CMK (cell line): ENCODE measurements around the gene EVPL.
"Not testable (repeated sequence)": the region's sequence is repeated elsewhere in the genome, so short reads cannot be mapped to it uniquely, and the experiment has no call there.

Experiments
- DNase-seq: peaks from one replicate; pipeline ENCODE4 v3.0.0-alpha.2; 2010; ENCODE audit warnings: low read depth

Gene EVPL

DNA sequence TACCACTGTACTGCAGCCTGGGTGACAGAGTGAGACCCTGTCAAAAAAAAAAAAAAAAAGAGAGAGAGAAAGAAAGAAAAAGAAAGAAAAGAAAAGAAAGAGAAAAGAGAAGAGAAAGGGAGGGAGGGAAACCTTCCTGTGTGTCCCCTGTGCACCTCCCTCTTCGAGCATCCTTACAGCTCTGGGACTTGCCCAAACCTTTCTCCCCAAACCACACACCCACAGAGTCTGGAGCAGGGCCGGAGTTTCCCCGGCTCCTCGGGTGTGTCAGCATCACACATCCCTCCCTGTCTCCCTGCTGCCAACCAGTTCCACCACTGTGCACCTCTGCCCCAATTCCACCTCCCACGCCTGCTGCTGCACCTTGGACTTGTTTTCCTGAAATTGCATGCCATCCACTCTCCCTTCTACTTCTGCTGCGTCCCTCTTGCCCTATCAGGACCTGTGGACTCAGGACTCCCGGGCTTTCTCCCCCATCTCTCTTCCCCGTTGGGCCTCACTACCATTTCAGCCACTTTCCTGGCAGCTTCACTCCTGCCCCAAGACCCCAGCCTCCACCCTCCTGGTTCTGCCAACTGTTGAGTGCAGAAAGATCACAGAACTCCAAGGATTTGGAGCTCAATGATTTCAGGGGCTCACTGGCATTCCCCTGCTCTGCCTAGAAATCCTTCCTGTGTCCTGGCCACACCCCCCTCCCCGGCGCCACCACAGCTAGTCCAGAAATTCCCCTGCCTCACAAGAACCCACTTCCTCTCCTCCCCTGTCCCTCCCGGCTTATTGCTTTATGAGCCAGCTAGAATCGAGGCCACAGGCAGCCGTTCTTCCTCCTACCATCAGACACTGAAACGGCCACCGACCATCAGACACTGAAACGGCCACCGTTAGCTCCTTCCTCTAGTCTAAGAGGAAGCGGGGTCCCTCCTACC, 30.2 kb downstream of the EVPL start:
- peak; percentile 78 for DNase-seq

DNA sequence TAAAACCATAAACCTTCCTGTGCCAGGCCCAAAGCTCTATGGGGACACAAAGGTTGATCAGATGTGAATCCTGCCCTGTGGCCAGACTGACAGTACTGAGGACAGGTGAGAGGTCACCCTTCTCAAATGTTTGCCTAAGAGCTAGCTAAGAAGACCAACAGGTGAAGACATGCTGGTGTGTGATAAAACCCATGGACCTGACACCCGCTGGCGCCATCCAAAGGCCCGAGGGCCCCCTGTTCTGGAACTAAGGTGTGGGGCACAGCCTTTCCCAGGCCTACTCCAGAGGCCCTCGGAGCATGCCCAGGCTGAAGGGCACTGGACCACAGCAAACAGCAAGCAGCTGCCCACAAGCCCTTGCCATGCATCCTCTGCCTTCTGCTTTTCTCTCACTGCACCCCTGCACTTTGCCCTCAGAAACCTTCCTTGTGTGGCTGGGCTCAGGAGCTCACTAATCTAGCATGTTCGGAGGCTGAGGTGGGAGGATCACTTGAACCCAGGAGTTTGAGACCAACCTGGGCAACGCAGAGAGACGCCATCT, 31.7 kb downstream of the EVPL start:
- DNase-seq, result no peak

DNA sequence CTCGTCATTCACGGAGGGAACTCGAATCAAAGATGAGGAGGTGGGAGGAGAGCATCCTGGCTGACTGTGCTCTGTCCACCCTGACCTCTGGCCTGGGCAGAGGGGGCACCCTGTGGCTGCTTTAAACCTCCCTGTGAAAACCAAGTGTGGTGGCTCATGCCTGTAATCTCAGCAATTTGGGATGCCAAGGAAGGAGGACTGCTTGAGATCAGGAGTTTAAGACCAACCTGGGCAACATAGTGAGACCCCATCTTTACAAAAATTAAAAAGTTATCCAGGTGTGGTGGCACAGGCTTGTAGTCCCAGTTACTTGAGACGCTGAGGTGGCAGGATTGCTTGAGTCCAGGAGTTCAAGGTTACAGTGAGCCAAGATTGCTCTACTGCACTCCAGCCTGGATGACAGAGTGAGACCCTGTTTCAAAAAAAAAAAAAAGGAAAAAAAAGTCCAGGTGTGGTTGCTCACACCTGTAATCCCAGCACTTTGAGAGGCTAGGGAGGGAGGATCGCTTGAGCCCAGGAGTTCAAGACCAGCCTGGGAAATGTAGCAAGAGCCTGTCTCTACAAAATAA, 32.2 kb downstream of the EVPL start:
- DNase-seq, result no peak

DNA sequence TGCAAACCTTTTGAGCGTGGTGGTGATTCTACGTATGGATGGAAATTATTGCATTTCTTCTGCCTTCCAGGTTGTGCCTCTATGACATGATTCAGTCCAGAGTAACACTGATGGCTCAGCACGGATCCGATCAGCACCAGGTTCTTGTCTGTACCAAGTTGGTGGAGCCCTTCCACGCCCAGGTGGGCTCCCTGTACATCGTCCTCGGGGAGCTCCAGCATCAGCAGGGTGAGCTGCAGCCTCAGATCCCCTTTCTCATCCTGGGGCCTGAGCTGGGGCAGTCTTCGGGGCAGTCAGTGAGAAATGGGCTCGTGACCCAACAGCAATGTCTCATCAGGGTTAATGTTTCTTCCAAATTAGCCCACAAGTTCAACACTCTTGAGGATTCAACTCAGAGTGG, 35.7 kb downstream of the EVPL start:
- DNase-seq, result no peak

DNA sequence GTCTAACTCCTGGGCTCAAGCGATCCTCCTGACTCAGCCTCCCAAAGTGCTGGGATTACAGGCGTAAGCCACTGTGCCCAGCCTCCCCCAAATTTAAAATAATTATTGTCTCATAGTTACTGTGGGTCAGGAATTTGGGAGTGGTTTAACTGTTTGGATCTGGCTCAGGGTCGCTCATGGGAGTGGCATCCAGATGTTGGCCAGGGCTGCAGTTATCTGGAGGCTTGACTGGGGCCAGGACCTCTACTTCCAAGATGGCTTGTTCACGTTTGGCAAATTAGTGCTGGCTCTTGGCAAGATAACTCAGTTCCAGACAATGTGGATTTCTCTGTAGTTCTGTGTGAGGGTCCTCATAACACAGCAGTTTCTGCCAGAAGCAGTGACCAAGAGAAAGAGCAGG, 40.1 kb downstream of the EVPL start:
- DNase-seq, result no peak

DNA sequence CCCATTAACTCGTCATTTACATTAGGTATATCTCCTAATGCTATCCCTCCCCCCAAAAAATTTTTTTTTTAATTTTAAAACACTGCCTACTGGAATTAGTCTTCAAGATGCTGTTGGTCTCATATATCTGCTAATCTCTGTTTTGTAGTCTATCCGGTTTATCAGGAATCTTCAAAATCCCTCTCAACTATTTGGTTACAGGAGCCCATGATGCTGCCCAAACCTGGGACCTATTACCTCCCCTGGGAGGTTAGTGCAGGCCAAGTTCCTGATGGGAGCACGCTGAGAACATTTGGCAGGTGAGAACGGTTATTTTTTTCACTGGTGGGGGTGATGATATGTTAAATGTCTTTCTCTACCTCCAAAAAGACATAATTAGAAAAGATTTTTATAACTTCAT, 41.1 kb downstream of the EVPL start:
- DNase-seq, result no peak

DNA sequence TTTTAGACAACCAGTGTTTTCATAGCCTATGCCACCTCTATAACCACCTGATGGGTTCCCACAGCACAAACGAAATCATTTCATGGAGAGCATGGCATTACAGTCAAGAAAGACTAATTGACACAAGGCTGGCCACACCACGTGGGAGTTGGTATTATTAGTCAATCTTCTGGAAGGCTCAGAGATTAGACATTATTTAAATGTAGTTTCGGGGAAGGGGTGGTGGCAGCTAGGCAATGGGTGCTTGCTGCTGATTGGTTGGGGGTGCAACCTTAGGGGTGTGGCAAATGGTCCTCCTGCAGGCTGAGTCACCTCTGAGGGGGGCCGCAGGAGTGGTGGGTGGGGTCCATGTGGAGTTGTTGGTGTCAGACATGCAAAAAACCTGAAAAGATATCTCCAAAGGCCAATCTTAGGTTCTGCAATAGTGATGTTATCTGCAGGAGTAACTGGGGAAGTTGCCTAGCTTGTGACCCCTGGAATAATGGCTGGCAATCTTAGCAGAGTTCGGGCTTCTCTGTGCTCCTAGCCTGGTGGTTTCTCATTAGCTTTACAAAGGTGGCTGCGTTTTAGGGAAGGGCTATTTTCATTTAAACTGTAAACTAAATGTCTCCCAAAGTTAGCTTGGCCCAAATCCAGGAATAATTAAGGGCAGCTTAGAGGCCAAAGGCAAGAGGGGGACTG, 43.5 kb downstream of the EVPL start:
- no peak for DNase-seq

DNA sequence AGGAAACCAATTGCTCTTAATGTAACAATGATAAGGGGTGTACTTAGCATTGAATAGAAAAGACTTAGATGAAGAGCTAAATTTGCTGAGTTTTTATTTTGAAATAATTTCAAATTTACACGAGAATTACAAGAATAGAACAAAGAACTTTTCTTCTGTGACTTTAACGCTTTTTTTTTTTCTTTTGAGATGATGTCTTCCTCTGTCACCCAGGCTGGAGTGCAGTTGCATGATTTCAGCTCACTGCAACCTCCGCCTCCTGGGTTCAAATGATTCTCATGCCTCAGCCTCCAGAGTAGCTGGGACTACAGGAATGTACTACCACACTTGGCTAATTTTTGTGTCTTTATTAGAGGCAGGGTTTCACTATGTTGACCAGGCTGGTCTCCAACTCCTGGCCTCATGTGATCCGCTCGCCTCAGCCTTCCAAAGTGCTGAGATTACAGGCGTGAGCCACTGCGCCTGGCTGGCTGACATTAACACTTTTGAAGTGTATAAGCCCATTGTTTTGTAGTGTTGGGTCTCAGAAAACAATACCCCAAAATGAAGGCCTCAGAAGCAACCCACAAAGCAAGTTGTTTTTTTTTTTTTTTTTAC, 46.0 kb downstream of the EVPL start:
- no peak for DNase-seq

DNA sequence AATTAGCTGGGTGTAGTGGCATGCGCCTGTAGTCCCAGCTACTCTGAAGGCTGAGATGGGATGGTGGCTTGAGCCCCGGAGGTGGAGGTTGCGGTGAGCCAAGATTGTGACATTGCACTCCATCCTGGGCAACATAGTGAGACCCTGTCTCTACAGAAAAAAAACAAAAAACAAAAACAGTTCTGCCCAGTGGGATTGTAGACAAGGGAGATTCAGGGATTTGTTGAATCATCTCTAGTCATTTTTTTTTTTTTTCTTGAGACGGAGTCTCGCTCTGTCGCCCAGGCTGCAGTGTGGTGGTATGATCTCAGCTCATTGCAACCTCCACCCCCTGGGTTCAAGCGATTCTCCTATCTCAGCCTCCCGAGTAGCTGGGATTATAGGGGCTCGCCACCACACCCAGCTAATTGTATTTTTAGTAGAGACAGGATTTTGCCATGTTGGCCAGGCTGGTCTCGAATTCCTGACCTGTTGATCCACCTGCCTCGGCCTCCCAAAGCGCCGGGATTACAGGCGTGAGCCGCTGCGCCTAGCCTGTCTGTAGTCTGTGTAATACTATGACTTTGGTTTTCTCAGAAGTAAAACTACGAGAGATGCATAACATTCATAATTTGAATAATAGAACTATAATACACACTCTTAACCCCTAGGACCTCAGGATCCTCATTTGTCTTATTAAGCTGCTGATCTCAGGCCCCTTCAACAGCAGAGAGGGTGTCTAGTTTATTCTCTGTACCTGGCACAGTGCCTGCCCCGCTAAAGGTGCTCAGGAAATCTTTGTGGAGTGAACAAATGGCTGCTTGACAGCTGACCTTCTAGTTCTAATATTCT, 46.7 kb downstream of the EVPL start:
- no peak for DNase-seq

DNA sequence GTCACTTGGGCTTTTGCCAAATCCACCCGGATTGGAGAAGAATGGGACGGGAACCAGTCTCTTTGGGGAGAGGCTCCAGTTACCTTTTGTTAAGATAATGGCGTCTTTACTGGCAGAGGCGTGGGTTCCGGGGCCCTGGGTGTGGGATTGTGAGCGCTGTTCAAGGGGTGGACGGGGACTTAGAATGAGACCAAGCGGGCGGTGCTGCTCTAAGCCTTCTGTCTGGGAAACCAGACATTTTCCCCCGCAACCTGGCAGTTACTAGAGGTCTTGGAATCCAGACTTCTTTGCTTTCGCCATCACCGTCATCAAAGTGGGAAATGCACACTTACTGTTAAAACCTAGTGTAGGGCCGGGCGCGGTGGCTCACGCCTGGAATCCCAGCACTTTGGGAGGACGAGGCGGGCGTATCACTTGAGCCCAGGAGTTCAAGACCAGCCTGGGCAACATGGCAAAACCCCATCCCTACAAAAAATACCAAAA, 47.4 kb downstream of the EVPL start:
- no peak for DNase-seq

DNA sequence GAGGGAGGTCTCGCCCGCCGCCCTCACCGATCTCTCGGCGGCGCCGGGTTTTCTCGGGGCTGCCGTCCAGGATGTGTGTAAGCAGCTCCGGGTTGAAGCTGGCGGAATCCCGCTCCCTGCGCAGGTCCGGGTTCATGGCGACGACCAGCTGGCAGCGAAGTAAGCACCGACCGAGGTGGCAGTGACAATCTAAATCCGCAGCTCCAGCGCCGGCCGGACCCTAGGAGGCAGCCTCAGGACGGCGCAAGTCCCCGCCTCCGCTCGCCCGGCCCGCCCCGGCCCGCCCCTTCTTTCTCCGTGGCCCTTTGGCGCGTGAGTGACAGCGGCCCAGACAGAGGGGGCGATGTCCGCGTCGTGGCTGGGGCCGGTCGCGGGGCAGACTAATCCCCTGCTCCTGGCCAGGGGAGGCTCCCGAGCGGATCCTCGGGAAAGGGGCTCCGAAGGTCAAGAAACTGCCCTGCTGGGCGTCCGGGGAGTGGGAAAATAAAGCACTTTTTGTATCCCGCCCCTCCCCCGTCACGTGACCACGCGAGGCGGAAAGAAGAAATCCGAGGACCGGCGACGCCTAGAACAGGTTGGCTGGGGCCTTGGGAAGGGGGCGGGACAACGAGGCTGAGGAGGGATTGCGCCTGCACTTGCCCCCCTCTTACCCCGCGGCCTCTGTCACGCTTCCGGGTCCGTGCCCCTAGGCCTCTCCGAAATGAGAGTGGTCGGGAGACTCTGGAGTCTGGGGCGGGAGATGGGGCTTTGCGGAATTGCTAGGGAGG, 48.0 kb downstream of the EVPL start, which contains the start of the genes ACOX1 and TEN1:
TSS of gene ACOX1 (minus strand) at position 229 of the 767 bp plus-strand sequence. CDS start at position 136, 93 bp downstream.
TSS of gene TEN1 (plus strand) at position 303 of the 767 bp plus-strand sequence. CDS start 6,953 bp downstream, outside the sequence.
- DNase-seq, result peak; percentile 93

DNA sequence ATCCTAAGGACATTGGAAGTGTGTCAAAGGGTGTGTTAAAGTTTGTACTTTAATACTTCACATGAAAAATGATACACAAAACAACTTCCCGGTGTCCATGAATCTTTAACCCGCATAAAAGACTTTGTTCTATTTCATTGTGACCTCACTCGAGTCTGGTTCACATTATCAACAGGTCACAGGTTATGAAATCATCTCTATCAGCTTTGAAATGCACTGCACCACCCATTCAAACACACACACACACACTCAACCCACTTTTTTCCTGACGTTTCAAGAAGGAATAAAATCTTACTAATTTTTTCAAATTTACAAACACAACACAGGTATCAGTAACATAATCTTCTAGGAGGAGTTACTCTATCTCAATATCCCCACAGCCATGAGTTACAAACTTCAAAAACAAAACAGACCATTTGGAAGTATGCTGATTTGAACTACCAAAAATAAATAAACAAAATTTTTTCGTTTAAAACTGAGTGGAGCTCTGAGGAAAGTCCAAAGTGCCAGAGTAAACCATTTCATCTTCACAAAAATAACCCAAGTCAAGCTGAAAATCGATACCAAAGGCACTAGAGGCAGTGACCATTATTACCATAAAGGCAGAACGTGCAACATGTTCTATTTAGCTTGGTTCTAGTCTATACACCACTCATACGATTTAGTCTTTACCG, 50.8 kb downstream of the EVPL start:
- DNase-seq, result no peak

DNA sequence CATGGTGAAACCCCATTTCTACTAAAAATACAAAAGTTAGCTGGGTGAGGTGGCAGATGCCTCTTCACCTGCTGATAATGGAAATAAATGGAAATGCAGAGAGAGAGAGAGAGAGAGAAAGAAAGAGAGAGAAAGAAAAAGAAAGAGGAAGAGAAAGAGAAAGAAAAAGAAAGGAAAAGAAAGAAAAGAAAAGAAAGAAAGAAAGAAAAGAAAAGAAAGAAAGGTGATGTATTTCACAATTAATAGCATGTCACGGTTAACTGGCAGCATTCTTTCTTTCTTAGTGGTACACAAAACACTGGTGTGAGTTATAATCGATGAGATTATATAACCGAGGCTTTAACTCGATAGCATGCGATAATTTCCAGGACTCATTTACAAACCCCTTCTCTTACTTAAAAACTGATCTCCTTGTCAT, 51.3 kb downstream of the EVPL start:
- no peak for DNase-seq

DNA sequence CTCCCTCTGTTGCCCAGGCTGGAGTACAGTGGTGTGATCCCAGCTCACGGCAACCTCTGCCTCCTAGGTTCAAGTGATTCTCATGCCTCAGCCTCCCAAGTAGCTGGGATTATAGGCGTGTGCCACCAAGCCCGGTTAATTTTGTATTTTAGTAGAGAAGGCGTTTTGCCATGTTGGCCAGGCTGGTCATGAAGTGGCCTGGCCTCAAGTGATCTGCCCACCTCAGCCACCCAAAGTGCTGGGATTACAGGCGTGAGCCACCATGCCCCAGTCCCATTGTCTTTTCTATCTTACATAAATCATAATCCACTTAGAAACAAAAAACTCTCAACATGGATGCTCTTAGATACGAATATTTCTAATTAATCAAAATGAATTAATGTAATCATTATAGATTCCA, 51.9 kb downstream of the EVPL start:
- DNase-seq, result not testable (repeated sequence)

DNA sequence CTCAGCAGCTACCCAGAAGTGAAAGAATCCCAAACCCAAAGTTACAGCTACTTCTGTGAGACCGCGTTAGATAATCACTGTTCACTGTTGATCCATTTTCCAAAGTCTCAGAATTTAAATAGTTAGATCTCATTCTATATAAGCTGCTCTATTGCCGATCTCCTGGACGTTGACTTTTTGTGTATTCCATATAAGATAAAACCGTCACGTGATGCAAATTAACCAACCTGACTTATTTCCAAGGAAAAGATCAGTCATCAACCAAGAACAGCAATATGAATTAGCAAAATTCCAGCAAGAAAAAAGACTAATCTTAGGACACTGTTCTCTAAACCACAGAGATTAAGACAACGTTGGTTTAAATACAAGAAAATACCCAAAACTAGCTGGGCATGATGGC, 56.5 kb downstream of the EVPL start:
- DNase-seq, result no peak

DNA sequence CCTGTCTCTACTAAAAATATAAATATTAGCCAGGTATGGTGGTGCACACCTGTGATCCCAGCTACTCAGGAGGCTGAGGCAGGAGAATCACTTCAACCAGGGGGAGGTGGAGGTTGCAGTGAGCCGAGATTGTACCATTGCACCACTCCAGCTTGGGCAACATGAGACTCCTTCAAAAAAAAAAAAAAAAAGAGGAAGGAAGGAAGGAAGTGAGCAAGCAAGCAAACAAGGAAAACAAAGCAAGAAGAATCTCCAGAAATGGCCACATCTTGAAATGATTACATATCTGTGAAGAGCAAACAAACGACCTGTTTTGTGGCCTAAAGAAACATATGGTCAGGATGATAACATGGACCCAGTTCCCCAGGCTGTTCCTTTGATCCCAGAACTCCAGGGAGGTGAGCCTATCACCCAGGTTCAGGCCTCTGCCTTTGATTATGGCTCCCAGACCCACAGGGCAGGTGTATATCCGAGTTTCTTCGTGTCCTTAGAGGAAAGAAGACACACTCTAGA, 57.0 kb downstream of the EVPL start:
- peak; percentile 79 for DNase-seq

DNA sequence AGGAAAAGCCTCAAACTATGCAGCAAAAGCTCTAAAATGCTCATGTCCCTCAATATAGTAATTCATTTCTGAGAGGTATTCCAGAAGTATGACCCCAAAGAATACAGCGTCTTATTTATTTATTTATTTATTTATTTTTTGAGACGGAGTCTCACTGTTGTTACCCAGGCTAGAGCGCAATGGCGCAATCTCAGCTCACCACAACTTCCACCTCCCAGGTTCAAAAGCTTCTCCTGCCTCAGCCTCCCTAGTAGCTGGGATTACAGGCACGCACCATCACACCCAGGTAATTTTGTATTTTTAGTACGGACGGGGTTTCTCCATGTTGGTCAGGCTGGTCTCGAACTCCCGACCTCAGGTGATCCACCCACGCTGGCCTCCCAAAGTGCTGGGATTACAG, 58.1 kb downstream of the EVPL start:
- DNase-seq, result not testable (repeated sequence)

DNA sequence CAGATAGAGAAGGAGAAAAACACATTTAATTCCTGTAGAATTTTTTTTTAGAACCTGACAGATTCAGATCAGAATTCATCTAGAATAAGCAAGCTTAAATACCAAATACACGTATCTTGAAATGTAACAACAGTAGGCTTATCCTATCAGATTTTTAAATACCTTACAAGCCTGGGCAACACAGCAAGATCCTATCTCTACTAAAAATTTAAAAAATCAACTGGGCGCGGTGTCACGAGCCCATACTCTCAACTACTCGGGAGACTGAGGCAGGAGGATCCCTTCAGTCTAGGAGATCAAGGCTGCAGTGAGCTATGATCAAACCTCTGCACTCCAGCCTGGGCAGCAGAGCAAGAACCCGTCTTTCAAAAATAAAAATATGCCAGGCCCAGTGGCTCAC, 61.6 kb downstream of the EVPL start:
- DNase-seq, result no peak

DNA sequence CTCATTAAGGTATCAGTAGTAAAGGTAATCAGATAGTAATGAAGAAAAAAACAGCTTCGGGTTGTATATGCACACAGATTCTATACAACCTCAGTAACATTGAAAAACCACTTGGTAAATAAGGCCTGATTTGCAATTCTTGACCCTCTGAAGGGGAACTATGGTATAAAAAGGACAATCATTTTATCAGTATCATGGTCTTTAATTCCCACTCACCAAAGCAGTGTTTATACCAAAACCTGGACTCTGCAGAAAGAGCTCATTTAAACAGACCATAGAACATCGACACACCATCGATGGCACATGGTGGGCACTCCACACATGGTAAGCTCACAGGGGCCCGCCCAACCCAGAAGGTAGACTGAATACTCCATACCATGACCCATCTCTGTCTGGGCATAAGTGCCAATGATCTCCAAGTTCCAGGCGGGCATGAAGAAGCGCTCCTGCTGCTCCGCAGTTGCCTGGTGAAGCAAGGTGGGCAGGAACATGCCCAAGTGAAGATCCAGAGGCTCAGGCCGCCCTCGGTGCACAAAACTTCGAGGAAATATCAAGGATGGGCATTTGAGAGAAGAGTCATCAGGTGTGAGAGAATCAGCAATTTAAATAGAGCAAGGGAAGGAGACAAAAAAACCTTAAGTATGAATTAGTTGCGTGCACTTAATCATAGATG, 67.1 kb downstream of the EVPL start:
- DNase-seq, result no peak
